Endothelial cell of umbilical vein (primary cell): ENCODE results near the gene MTA1. TPM values are rescaled to one million over a fixed set of nuclear protein-coding genes. Genes with fewer than 3 reads are reported as not detected.

ENCODE experiments used
- BruUV-seq: library from RNA; stranded (reverse); fragments of 400-500 nt; replicated peaks from 2 replicates; lab custom pipeline; 2021; lab: Mats Ljungman, UMichigan
- CTCF ChIA-PET: fragments of 300-600, 350-600 bp; sonication (Branson Sonifier 250); formaldehyde crosslinking; loops from one replicate; lab custom pipeline; 2021; ENCODE audit warnings: antibody characterized with exemption, inconsistent platforms; lab: Charles Lee
- POLR2A ChIA-PET: fragments of 300-600, 350-600 bp; sonication (Branson Sonifier 250); formaldehyde crosslinking; loops from one replicate; lab custom pipeline; 2021; ENCODE audit warnings: antibody characterized with exemption, inconsistent platforms; lab: Charles Lee
- DNase-seq: peaks from one replicate; pipeline ENCODE4 v3.0.0-alpha.2; 2011; ENCODE audit warnings: low read depth, low spot score
- FAIRE-seq: peaks from 2 replicates; lab custom pipeline; 2011; peaks lifted over from hg19 to GRCh38; lab: Jason Lieb, UNC
- H2AFZ ChIP-seq: 2 replicates; pipeline ENCODE4 v1.6.0; 2012; ENCODE audit warnings: low read depth, low read length, control low read depth, inconsistent platforms
- H3K27ac ChIP-seq: 2 replicates; pipeline ENCODE4 v1.5.1; 2011; ENCODE audit warnings: low read depth, mild to moderate bottlenecking, control low read depth, low read length, moderate library complexity; ENCODE audit not compliant: insufficient read depth
- H3K27me3 ChIP-seq, 2 experiments: 2 replicates each; pipeline versions ENCODE4 v1.6.0 to v1.6.1; 2011; ENCODE audit warnings: low read length in 2 of 2, mixed read lengths in 1 of 2; ENCODE audit not compliant: control insufficient read depth in 2 of 2, insufficient read depth in 2 of 2
- H3K36me3 ChIP-seq, 2 experiments: 2 replicates in 1 of 2; 3 replicates in 1 of 2; pipeline ENCODE4 v1.5.1; 2011; ENCODE audit warnings: low read length in 2 of 2, mild to moderate bottlenecking in 1 of 2, moderate library complexity in 1 of 2; ENCODE audit not compliant: control insufficient read depth in 2 of 2, insufficient read depth in 2 of 2; ENCODE audit errors: extremely low read depth in 1 of 2
- H3K4me1 ChIP-seq: 3 replicates; pipeline ENCODE4 v1.5.1; 2011; ENCODE audit warnings: mild to moderate bottlenecking, low read length; ENCODE audit not compliant: control insufficient read depth, insufficient read depth; ENCODE audit errors: extremely low read depth
- H3K4me2 ChIP-seq: 2 replicates; pipeline ENCODE4 v1.6.1; 2011; ENCODE audit warnings: low read length, control low read depth, mixed read lengths; ENCODE audit not compliant: insufficient read depth
- H3K4me3 ChIP-seq, 3 experiments: fragments of 200-600 bp in 1 of 3; sonication (generic), shearing (Covaris generic) in 1 of 3; replicated peaks in 1 of 3; 2 replicates each; pipeline ENCODE4 v1.5.1; 2011 to 2016; ENCODE audit warnings: control low read depth in 3 of 3, low read length in 3 of 3, mild to moderate bottlenecking in 2 of 3, inconsistent platforms in 1 of 3, low read depth in 1 of 3, moderate library complexity in 1 of 3; ENCODE audit not compliant: insufficient read depth in 1 of 3
- H3K79me2 ChIP-seq: 2 replicates; pipeline ENCODE4 v1.6.0; 2012; ENCODE audit warnings: low read length, inconsistent platforms; ENCODE audit not compliant: control insufficient read depth, insufficient read depth
- H3K9ac ChIP-seq: replicated peaks from 2 replicates; pipeline ENCODE3; 2011; ENCODE audit warnings: low read length, control low read depth; ENCODE audit not compliant: insufficient read depth; ENCODE audit errors: extremely low read depth
- H3K9me1 ChIP-seq: replicated peaks from 3 replicates; pipeline ENCODE4 v1.6.0; 2011; ENCODE audit warnings: mild to moderate bottlenecking, low read length; ENCODE audit not compliant: control insufficient read depth, insufficient read depth; ENCODE audit errors: extremely low read depth
- H3K9me3 ChIP-seq: replicated peaks from 2 replicates; pipeline ENCODE4 v1.5.1; 2012; ENCODE audit warnings: low read length, inconsistent platforms; ENCODE audit not compliant: control insufficient read depth, insufficient read depth
- H4K20me1 ChIP-seq: replicated peaks from 2 replicates; pipeline ENCODE3; 2011; ENCODE audit warnings: mild to moderate bottlenecking, low read length; ENCODE audit not compliant: control insufficient read depth, insufficient read depth; ENCODE audit errors: extremely low read depth
- EZH2 ChIP-seq: IDR thresholded peaks from 2 replicates; pipeline ENCODE4 v1.6.1; 2012; ENCODE audit warnings: borderline replicate concordance, low read depth, mild to moderate bottlenecking, moderate library complexity, low read length, inconsistent platforms; ENCODE audit not compliant: severe bottlenecking
- GATA2 ChIP-seq: IDR thresholded peaks from 2 replicates; pipeline ENCODE4 v1.7.0; 2011; ENCODE audit warnings: low read depth, mild to moderate bottlenecking, moderate library complexity, mixed read lengths, low read length; ENCODE audit not compliant: insufficient read length, insufficient read depth
- JUN ChIP-seq: IDR thresholded peaks from 2 replicates; pipeline ENCODE4 v1.6.1; 2011; ENCODE audit warnings: borderline replicate concordance, low read depth; ENCODE audit not compliant: insufficient read length, insufficient read depth
- MYC ChIP-seq: IDR thresholded peaks from one replicate; pipeline ENCODE4 v1.6.1; 2011; ENCODE audit warnings: mild to moderate bottlenecking, low read depth, low read length
- POLR2A ChIP-seq: IDR thresholded peaks from 2 replicates; pipeline ENCODE4 v1.6.1; 2012; ENCODE audit warnings: low read depth, mild to moderate bottlenecking, control low read depth, low read length
- dilution Hi-C: fragments of 300-500 bp; cut with MboI; formaldehyde crosslinking; loops from one replicate; pipeline ENCODE4 v1.15.0; 2019; ENCODE audit warnings: low sequenced_read_pairs; ENCODE audit not compliant: extremely low pct_ligation_motif_present
- intact Hi-C: fragments of 100-400 bp; cut with micrococcal nuclease; formaldehyde crosslinking; loops from one replicate; pipeline ENCODE4 v1.10.0; 2022
- polyA plus RNA-seq, 4 experiments: library from polyadenylated mRNA; depleted of rRNA in 3 of 4; stranded (reverse) in 3 of 4; unstranded in 1 of 4; fragments of >200 nt; gene quantifications; 2 replicates each; pipeline versions ENCODE4 v1.2.1 to v1.2.3, GENCODE V29; 2011 to 2012; ENCODE audit warnings: missing spikeins in 1 of 4
- total RNA-seq: library from RNA; stranded (reverse); gene quantifications from 2 replicates; pipeline ENCODE4 v1.2.3, GENCODE V29; 2021
- TF ChIP-seq, protein P1 (sequence below), 2 donors: IDR thresholded peaks; 1 replicate in 1 of 2; 2 replicates in 1 of 2; pipeline ENCODE4 v1.5.1; 2011; ENCODE audit warnings: low read length in 2 of 2, mild to moderate bottlenecking in 2 of 2, moderate library complexity in 2 of 2, control low read depth in 1 of 2, inconsistent platforms in 1 of 2, low read depth in 1 of 2; ENCODE audit not compliant: insufficient read depth in 1 of 2; ENCODE audit errors: extremely low read depth in 1 of 2
- TF ChIP-seq, protein P2 (sequence below): IDR thresholded peaks from 2 replicates; pipeline ENCODE4 v1.6.1; 2011; ENCODE audit not compliant: insufficient read depth, insufficient read length

MTA1 gene
- total and polyA plus RNA-seq, 2 donors (not counting 3 experiments of a cell fraction or from before 2014, with no cell fraction given) = 85.2 to 167 TPM

DNA sequence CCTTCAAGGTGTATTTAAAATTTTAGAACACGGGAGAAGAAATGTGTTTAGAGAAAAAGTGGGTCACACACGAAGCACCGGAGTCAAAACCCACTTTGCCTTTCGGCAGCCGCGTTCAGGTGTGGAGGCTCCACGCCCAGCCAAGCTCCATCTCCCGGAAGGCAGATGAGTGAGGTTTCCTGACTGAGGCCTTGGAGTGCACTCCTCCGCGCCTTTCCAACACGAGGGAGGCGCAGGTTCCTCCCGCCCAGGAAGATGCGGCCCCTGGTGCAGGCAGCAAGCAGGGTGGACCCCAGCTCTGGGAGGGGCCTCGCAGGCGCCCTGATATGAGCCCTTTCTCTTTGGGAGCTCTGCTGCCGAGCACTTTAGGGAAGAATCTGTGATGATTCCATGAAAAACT lies 22.5 kb downstream of the MTA1 start:
- BruUV-seq = no TSS peak
- intact Hi-C loops = no loop called here

More for the DNA sequence above, 22.5 kb downstream of the MTA1 start:
- H3K27me3 ChIP-seq = no peaks in the 10 kb centered on the region
- H4K20me1 ChIP-seq = no peaks in the 10 kb centered on the region
- no peak overlapping the region for H3K4me2 ChIP-seq
- peaks cover 0 to 34% of the 10 kb centered on the region in 2 experiments for H3K36me3 ChIP-seq
- no peaks in the 10 kb centered on the region for H3K9me1 ChIP-seq
- no peak overlapping the region for H2AFZ ChIP-seq
- H3K9me3 ChIP-seq = no peaks in the 10 kb centered on the region
- no peak for FAIRE-seq
- dilution Hi-C loops = no loop called here
- peaks cover 23% of the 10 kb centered on the region for H3K79me2 ChIP-seq
- H3K4me3 ChIP-seq = no peak overlapping the region
- no peak for DNase-seq
- TF ChIP-seq, protein P1, sequence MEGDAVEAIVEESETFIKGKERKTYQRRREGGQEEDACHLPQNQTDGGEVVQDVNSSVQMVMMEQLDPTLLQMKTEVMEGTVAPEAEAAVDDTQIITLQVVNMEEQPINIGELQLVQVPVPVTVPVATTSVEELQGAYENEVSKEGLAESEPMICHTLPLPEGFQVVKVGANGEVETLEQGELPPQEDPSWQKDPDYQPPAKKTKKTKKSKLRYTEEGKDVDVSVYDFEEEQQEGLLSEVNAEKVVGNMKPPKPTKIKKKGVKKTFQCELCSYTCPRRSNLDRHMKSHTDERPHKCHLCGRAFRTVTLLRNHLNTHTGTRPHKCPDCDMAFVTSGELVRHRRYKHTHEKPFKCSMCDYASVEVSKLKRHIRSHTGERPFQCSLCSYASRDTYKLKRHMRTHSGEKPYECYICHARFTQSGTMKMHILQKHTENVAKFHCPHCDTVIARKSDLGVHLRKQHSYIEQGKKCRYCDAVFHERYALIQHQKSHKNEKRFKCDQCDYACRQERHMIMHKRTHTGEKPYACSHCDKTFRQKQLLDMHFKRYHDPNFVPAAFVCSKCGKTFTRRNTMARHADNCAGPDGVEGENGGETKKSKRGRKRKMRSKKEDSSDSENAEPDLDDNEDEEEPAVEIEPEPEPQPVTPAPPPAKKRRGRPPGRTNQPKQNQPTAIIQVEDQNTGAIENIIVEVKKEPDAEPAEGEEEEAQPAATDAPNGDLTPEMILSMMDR (IDR thresholded peaks at IDR 0.05; ENCODE audit: extremely low read depth in 1 of 2, insufficient read depth in 1 of 2, low read depth in 1 of 2, low read length in 2 of 2) = no peak
- TF ChIP-seq JUN = no peak
- TF ChIP-seq EZH2 = no peak
- TF ChIP-seq MYC = no peak
- no peak for TF ChIP-seq GATA2
- TF ChIP-seq, protein P2, sequence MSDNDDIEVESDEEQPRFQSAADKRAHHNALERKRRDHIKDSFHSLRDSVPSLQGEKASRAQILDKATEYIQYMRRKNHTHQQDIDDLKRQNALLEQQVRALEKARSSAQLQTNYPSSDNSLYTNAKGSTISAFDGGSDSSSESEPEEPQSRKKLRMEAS = no peak
- TF ChIP-seq POLR2A = no peak
- ChIA-PET POLR2A (no interaction called here), CTCF (interaction anchor here (0.9 kb wide), 1 partner anchor 11 kb away, joined by 3 read pairs; no protein-coding TSS in a partner anchor)
- no peak overlapping the region for H3K27ac ChIP-seq
- H3K9ac ChIP-seq = no peak overlapping the region
- H3K4me1 ChIP-seq = no peaks in the 10 kb centered on the region
